CD4-positive, alpha-beta T cell treated with Interleukin-4 for 4 hours (primary cell): ENCODE results near the gene GNB5.
"Not testable (repeated sequence)": the region's sequence is repeated elsewhere in the genome, so short reads cannot be mapped to it uniquely, and the experiment has no call there.

Experiments
- DNase-seq: peaks from one replicate; pipeline ENCODE4 v3.0.0-alpha.2; 2020

The GNB5 gene

GRCh38 chr15:52111517-52112202, 79.5 kb downstream of the GNB5 start:
- DNase-seq: no peak

GRCh38 chr15:52109559-52110451, 81.4 kb downstream of the GNB5 start:
- DNase-seq: no peak

DNA sequence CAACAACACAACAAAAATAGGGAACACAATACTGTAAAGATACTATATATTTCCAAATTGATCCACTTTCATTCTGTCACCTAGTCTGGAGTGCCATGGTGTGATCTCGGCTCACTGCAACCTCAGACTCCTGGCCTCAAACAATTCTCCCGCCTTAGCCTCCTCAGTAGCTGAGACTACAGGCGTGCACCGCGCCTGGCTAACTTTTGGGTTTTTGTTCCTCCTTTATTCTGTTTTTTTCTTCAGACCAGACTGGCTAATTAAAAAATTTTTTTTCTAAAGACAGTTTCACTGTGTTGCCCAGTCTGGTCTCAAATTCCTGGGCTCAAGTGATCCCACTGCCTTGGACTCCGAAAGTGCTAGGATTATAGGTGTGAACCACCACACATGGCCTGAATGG, 84.0 kb downstream of the GNB5 start:
- no peak for DNase-seq

- no peak for DNase-seq
Measured at GRCh38 chr15:52106641-52107040, 84.6 kb downstream of the GNB5 start.

- no peak for DNase-seq
Measured at GRCh38 chr15:52105846-52106245, 85.3 kb downstream of the GNB5 start.

DNA sequence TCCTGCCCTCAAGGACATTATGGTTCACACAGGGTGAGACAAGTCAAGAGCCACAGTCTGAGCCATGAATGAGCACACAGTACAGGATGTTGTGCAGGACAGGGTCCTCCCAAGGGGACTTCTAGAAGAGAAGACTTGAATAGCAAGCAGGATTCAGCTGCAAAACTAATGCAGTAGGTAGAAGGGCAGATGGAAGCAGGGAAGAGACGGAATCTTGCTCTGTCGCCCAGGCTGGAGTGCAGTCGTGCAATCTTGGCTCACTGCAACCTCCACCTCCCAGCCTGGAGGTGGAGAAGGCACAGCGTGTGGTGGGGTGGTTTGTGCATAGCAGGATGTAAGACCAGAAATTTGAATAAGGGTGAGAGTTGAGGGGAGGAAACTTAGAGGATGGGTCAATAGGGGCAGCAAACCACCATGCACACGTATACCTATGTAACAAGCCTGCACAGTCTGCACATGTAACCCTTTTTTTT, 86.6 kb downstream of the GNB5 start:
- DNase-seq: no peak

DNA sequence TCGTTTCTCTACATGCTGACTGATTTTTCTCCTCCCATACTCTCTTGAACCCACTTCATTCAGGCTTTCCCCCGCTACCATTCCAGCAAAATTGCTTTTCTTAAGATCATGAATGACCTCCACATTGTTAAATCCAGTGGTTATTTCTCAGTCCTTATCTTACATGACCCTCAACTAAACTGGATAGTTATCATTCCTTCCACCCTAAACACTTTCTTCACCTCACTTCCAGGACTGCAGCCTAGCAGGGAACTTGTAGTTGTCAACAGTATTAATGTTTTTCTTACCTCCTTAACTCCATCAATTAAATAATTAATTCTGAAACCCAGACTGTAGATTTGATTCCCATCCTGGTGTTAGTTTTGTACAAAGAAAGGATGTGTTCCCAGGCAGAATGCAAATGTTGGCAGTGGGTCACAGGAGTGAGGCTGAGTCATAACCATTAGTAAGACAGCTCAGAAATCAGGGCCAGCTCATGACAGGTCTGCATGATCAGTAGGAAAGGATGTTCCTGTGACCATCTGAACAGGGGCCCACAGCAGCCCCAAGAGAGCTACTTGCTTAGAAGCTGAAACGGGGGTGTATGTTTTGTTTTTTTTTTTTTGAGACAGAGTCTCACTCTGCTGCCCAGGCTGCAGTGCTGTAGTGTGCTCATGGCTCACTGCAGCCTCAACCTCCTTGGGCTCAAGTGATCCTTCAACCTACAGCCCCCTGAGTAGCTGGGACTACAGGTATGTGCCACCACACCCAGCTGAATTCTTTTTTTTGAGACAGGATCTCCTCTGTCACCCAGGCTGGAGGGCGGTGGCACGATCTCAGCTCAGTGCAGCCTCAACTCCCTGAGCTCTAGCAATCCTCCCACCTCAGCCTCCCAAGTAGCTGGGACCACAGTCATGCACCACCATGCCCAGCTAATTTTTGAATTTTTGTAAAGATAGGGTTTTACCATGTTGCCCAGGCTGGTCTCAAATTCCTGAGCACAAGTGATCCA, 87.7 kb downstream of the GNB5 start:
- no peak for DNase-seq

- DNase-seq: no peak
Measured at GRCh38 chr15:52102463-52102862, 88.7 kb downstream of the GNB5 start.

DNA sequence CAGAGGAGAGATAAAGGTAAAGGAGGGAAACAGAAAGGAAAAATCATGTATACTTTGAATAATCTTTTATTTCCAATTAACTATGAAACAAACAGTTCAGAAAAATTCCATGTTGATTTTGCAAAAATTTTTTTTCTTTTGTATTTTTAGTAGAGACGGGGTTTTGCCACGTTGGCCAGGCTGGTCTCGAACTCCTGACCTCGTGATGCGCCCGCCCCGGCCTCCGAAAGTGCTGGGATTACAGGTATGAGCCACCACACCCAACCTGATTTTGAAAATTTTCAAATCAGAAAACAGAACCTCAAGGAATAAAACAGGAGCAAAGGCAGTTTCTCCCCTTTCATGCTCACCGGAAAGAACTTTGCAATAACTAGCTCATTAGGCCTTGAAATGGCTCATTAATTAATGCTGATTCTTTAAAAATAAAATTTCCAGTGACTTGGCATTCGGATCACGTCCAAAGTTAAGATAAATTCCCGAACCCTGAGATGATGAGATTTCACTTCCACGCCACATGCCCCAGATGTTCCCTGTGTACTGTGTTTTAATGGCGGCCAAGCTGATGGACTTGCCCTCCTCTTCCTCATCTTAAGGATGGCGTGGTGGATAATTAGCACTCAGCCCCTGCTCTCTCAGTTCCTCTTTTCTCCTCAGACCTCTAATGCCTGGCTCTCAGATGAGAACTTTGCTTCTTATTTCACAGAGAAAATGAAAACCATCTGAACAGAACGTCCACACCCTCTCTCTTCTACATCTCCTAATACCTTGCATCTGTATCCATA, 89.5 kb downstream of the GNB5 start:
- no peak for DNase-seq

- DNase-seq: no peak
Measured at GRCh38 chr15:52100807-52101442, 90.3 kb downstream of the GNB5 start.

- no peak for DNase-seq
Measured at GRCh38 chr15:52099651-52100272, 91.4 kb downstream of the GNB5 start.

DNA sequence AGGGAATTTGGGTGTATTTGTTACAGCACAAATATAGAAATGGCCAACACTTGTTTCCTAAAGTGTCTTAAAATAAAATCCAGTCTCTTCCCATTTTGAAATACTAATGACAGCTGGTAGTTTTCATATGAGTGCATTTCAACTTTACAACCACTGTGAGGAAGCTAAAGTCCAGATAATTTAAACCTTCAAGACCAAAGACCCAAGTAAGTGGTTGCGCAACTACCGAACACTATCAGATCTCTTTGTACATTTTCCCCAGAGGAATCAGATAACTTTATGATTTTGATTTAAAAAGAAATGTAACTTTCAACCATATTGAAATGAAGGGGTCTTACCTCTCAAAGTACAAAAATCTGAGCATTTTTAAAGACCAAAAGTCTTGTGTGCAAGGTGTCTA, 92.9 kb downstream of the GNB5 start:
- DNase-seq: no peak

GRCh38 chr15:52097180-52097579, 94.0 kb downstream of the GNB5 start:
- no peak for DNase-seq

- DNase-seq: not testable (repeated sequence)
Measured at GRCh38 chr15:52096536-52096935, 94.7 kb downstream of the GNB5 start.

GRCh38 chr15:52095597-52096262, 95.5 kb downstream of the GNB5 start:
- no peak for DNase-seq

DNA sequence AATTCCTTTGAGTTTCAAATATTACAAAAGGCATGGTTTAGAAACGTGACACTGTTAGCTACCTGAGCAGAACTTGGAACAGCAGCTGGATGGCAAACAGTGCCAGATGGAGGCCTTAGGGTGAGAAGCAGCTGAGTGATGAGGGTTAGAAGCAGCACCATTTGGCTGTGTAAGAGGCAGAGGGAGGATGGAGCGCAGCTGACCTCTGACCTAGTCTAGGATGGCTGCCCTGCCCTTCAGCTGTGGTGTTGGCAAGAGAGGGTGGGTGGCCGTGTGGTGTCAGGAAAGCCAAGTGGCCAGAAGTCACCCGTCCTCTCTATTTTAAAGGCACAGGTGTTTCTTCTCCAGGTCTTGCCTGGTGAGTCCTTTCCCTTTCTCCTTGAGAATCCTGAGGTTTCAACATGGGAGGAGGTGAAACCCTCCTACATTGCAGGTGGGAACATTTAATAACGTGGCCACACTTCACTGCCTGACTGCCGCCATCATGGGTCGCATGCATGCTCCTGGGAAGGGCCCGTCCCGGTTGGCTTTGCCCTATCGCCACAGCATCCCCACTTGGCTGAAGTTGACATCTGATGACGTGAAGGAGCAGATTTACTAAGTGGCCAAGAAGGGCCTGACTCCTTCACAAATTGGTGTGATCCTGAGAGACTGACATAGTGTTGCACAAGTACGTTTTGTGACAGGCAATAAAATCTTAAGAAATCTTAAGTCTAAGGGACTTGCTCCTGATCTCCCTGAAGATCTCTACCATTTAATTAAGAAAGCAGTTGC, 96.2 kb downstream of the GNB5 start:
- no peak for DNase-seq

DNA sequence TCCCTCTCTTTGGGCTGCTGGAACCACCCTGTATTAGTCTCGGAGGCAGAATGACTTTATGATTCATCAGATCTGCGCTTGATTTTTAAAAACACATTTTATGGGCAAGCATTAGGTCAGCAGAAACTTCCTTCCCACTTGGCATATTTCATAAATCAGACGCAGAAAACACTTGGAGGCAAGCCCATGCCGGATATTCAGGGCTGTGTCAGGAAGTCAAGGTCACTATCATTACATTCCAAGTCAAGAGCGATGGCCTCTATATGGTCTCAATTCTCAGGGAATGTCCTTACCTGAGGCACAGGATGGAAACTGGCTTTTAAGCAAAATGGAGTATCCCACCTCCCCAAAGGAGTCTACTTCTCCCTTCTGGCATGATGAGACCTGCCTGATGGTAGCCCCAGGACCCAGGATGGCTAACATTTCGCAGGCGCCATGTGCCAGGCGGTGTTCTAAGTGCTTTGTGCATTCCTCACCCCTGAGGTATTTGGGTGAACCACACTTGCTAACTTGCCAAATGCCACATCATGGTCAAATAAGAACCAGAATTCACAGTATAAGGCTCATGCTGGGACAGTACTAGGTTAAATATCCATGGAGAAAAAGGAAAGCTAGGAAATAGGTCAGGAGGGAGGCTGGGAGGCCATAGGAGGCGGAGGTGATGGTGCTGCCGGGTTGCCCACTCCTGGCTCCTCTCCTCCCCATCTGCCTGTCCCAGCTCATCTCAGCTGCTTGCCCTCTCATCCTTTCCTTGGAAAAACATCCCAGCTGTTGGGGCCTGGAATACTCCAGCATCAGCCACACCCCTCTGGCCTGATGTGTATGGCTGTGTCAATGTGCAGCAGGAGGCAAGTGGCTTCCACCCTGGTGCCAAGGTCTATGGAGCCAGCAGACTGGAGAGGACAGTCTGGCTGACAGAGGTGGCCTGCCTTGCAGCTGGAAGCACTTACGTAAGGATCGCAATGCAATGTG, 97.4 kb downstream of the GNB5 start:
- no peak for DNase-seq

GRCh38 chr15:52093167-52093538, 98.0 kb downstream of the GNB5 start:
- DNase-seq: no peak

GRCh38 chr15:52090193-52090592, 101.0 kb downstream of the GNB5 start:
- DNase-seq: no peak
